CD4-positive, alpha-beta memory T cell (primary cell): Measurements from ENCODE around the gene OTOP3. TPM values are rescaled to one million over a fixed set of nuclear protein-coding genes. Genes with fewer than 3 reads are reported as not detected.
A peak's percentile ranks its signal among the peaks of the same experiment; 100 is the strongest.

Experiments used
- CTCF ChIA-PET: fragments of 350-600 bp; sonication (Branson Sonifier 250); formaldehyde crosslinking; loops from one replicate; lab custom pipeline; 2021; ENCODE audit warnings: inconsistent platforms; ENCODE audit not compliant: partially characterized antibody; lab: Charles Lee
- POLR2A ChIA-PET: fragments of 350-600 bp; sonication (Branson Sonifier 250); formaldehyde crosslinking; loops from one replicate; lab custom pipeline; 2021; ENCODE audit not compliant: partially characterized antibody; lab: Charles Lee
- DNase-seq, 5 donors: peaks; one replicate each; pipeline versions ENCODE4 v3.0.0 to v3.0.0-alpha.2; 2020 to 2022; ENCODE audit warnings: mixed read lengths in 1 of 5
- H3K27ac ChIP-seq: one replicate; pipeline ENCODE4 v1.7.0; 2013; ENCODE audit warnings: low read depth, low read length
- H3K27me3 ChIP-seq: 2 replicates; pipeline ENCODE4 v1.7.0; 2013; ENCODE audit warnings: mild to moderate bottlenecking, low read length, moderate library complexity; ENCODE audit not compliant: insufficient read depth
- H3K36me3 ChIP-seq: 2 replicates; pipeline ENCODE4 v1.7.0; 2013; ENCODE audit warnings: mild to moderate bottlenecking, low read length, moderate library complexity; ENCODE audit not compliant: insufficient read depth
- H3K4me1 ChIP-seq: 2 replicates; pipeline ENCODE4 v1.7.0; 2013; ENCODE audit warnings: mild to moderate bottlenecking, low read length, moderate library complexity; ENCODE audit not compliant: insufficient read depth
- H3K4me3 ChIP-seq, 2 donors: one replicate each; pipeline ENCODE4 v1.7.0; 2013; ENCODE audit warnings: low read length in 2 of 2, mild to moderate bottlenecking in 1 of 2
- H3K9me3 ChIP-seq, 2 donors: one replicate each; pipeline ENCODE4 v1.7.0; 2013; ENCODE audit warnings: low read length in 2 of 2, control low read depth in 1 of 2; ENCODE audit not compliant: control insufficient read depth in 1 of 2
- H3K27ac Mint-ChIP-seq, 7 donors: one replicate each; pipeline ENCODE4 v1.8.0; 2020 to 2021; ENCODE audit warnings: mixed read lengths in 7 of 7, mild to moderate bottlenecking in 6 of 7, inconsistent platforms in 3 of 7, moderate library complexity in 3 of 7
- H3K27me3 Mint-ChIP-seq, 2 donors: one replicate each; pipeline ENCODE4 v1.8.0; 2020 to 2021; ENCODE audit warnings: mixed read lengths in 2 of 2
- H3K36me3 Mint-ChIP-seq, 2 donors: one replicate each; pipeline ENCODE4 v1.8.0; 2020 to 2021; ENCODE audit warnings: mixed read lengths in 2 of 2, inconsistent platforms in 1 of 2, mild to moderate bottlenecking in 1 of 2
- H3K4me1 Mint-ChIP-seq, 4 donors: one replicate each; pipeline ENCODE4 v1.8.0; 2020 to 2021; ENCODE audit warnings: mixed read lengths in 4 of 4, mild to moderate bottlenecking in 1 of 4
- H3K4me3 Mint-ChIP-seq, 8 donors: one replicate each; pipeline ENCODE4 v1.8.0; 2020 to 2021; ENCODE audit warnings: mixed read lengths in 8 of 8, mild to moderate bottlenecking in 7 of 8, moderate library complexity in 6 of 8, inconsistent platforms in 3 of 8
- H3K9me3 Mint-ChIP-seq, 8 donors: one replicate each; pipeline ENCODE4 v1.8.0; 2020 to 2021; ENCODE audit warnings: mixed read lengths in 8 of 8, mild to moderate bottlenecking in 5 of 8, inconsistent platforms in 3 of 8, moderate library complexity in 1 of 8
- intact Hi-C: fragments of 100-400 bp; cut with micrococcal nuclease; formaldehyde crosslinking; loops from one replicate; pipeline ENCODE4 v1.15.1; 2023
- polyA plus RNA-seq, 2 donors: library from polyadenylated mRNA; unstranded; fragments of 300-500 nt; fragmentation: Illumina TruSeq; gene quantifications; one replicate each; pipeline ENCODE4 v1.2.3, GENCODE V29; 2021
- total RNA-seq, 2 experiments: library from RNA; stranded (reverse); gene quantifications; one replicate each; pipeline ENCODE4 v1.2.3, GENCODE V29; 2021

Gene OTOP3, protein sequence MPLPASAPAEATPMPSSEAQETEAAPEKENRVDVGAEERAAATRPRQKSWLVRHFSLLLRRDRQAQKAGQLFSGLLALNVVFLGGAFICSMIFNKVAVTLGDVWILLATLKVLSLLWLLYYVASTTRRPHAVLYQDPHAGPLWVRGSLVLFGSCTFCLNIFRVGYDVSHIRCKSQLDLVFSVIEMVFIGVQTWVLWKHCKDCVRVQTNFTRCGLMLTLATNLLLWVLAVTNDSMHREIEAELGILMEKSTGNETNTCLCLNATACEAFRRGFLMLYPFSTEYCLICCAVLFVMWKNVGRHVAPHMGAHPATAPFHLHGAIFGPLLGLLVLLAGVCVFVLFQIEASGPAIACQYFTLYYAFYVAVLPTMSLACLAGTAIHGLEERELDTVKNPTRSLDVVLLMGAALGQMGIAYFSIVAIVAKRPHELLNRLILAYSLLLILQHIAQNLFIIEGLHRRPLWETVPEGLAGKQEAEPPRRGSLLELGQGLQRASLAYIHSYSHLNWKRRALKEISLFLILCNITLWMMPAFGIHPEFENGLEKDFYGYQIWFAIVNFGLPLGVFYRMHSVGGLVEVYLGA
- total RNA-seq, result not detected
- not detected for polyA plus RNA-seq

DNA sequence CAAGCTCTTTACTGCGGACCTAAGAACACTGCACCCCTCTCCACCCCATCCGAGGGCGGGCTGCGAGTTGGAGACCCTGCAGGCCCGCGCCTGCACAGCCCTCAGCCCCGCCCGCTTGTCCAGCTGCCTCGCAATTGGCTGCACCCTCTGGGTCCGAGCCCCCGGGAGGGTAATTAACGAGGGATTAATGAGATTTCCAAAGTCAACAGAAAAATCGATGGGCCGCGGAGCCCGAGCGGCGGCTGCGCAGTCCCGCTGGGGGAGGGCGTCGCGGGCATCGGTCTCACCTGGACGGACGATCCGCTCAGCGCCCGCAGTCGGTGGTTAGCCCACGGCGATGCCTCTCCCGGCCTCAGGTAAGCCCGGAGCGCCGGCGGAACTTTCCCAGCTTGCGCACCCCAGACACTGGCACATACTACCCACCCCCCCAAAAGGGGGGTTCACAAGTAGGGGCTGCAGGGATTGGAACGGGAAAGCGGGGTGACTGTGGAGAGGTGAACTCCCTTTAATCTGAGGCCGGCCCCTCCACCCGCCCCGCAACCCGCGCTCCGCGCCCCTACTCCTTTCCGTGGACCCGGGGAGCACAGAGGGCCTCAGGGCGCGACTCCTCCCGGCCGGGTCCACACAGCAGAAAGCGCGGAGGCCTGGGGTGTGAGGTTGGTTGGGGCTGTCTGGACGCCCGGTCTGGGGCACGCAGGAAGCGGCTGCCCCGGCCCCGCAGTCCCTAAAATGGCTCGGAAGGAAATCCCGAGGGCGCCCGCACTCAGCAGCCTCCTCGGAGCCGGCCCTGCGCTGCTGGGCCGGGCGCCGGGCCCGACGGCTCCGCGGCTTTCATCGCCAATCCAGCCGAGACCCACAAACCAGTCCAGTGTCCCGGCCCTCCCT is at the start of gene OTOP3:
TSS of gene OTOP3 (plus strand) at position 314 of the 885 bp plus-strand sequence. CDS start at position 338, 24 bp downstream.
- Mint-ChIP-seq H3K4me3 (peak within 1 kb of the TSS in 1 of 8 donors; percentile 54), H3K36me3 (no peaks in the 10 kb centered on the region), H3K27me3 (peaks cover 43 to 54% of the 10 kb centered on the region in 2 donors), H3K27ac (no peak within 1 kb of the TSS), H3K9me3 (no peaks in the 10 kb centered on the region), H3K4me1 (peaks cover 0 to 5% (median 2%) of the 10 kb centered on the region in 4 donors)
- Histone ChIP-seq H3K4me1 (no peaks in the 10 kb centered on the region), H3K9me3 (no peaks in the 10 kb centered on the region), H3K4me3 (no peak within 1 kb of the TSS), H3K27ac (no peak within 1 kb of the TSS), H3K36me3 (no peaks in the 10 kb centered on the region), H3K27me3 (peaks cover 17% of the 10 kb centered on the region)
- no peak for DNase-seq
- intact Hi-C loops, result no loop called here
- ChIA-PET CTCF (no interaction called here), POLR2A (no interaction called here)

DNA sequence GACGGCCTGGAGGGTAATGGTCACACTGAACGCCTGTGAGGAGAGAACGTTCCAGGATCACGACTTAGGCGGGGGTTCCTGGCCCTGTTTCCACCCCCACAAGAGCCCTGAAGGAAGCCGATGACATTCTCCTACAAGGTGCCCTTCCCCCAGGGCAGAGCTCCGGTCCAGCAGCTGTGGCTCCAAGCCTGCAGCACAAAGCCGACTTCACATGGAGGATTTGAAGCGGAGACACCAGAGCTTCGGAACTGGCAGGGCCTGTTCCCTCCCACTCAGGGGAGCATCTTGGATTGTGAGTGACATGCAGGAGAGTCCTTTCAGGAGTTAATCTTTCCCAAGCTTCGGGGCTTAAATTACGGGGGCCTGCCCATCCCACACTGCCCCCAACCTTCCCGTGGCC is 47.2 kb upstream of the OTOP3 start:
- no peak overlapping the region for H3K27ac Mint-ChIP-seq
- no peaks in the 10 kb centered on the region for H3K4me1 Mint-ChIP-seq
- Histone ChIP-seq H3K36me3 (no peaks in the 10 kb centered on the region), H3K27ac (no peak overlapping the region), H3K4me1 (no peaks in the 10 kb centered on the region), H3K27me3 (no peaks in the 10 kb centered on the region), H3K4me3 (no peak overlapping the region), H3K9me3 (no peaks in the 10 kb centered on the region)
- H3K27me3 Mint-ChIP-seq, result peaks cover 17 to 22% of the 10 kb centered on the region in 2 donors
- intact Hi-C loops, result no loop called here
- peaks cover 0 to 4% (median 0%) of the 10 kb centered on the region in 8 donors for H3K9me3 Mint-ChIP-seq
- DNase-seq, result no peak
- CTCF ChIA-PET, result no interaction called here
- H3K36me3 Mint-ChIP-seq, result no peaks in the 10 kb centered on the region
- no peak overlapping the region for H3K4me3 Mint-ChIP-seq
- POLR2A ChIA-PET, result no interaction called here

DNA sequence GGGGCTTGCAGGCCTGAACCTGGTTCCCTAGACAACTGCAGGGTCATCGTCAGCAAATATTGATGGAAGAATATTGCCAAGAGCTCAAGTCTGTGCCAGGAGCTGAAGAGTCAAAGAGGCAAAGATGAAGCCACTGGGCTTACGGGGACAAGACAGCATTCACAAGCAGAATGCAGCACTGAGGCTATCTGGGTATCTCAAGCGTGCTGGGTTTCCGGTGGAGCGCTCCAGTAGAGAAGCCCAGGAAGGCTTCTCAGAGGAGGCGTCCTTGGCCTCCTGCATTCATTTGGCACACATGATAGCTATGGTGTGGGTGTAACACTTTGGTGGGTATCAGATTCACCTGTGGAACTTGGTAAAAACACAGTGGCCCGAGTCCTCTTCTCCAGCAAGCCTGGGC is 45.1 kb upstream of the OTOP3 start:
- H3K27me3 ChIP-seq, result peaks cover 9% of the 10 kb centered on the region
- Mint-ChIP-seq H3K9me3 (peaks cover 0 to 4% (median 0%) of the 10 kb centered on the region in 8 donors), H3K4me3 (no peak overlapping the region), H3K27me3 (peaks cover 28 to 33% of the 10 kb centered on the region in 2 donors), H3K27ac (peak overlapping the region in 1 of 7 donors; percentile 82), H3K4me1 (peaks cover 2 to 5% (median 3%) of the 10 kb centered on the region in 4 donors), H3K36me3 (no peaks in the 10 kb centered on the region)
- H3K4me3 ChIP-seq, result no peak overlapping the region
- ChIA-PET POLR2A (no interaction called here), CTCF (interaction anchor here (1.2 kb wide), 1 partner anchor 17 kb away, joined by 3 read pairs; the partner anchor contains the start of gene FDXR)
- H3K27ac ChIP-seq, result no peak overlapping the region
- H3K4me1 ChIP-seq, result no peaks in the 10 kb centered on the region
- no peak for DNase-seq
- H3K36me3 ChIP-seq, result no peaks in the 10 kb centered on the region
- intact Hi-C loops, result no loop called here
- no peaks in the 10 kb centered on the region for H3K9me3 ChIP-seq

DNA sequence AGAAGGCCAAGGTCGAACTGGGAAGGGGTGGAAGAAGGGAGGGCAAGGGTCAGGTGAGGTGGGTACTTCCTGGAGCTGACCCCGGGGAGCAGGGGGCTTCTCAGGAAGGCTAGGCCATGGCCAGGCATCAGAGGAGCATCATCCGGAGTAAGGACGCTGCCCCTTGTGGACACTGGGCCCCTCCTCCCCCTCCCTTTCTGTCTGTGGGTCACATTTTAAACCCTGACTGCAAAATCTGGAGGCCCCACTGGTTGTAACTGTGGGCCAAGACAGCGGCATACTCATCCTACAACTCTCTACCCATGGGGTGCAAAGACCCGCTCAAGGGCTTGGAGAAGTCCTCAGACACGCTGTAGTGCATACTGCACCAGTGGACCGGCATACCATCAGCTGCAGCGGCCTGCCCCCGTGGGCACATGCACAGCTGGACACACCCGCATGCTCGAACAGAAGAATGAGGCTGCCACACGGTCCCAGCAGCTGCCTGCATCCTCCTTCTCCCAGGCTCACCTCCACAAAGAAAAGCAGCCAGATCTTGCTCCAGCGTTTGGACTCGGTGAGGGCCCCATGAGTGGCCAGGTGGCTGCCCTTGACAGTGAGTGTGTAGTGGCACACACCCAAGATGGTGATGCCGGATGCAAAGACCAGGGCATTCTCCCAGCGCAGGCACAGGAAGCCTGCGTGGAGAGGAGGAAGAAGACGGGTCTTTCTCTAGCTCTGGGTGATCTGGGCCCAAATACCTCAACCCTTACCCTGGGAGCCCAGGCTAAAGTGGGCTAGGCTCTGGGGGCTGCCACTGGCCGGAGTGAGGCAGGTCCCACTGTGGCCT is 43.5 kb upstream of the OTOP3 start:
- Mint-ChIP-seq H3K9me3 (peaks cover 0 to 2% (median 0%) of the 10 kb centered on the region in 8 donors), H3K4me3 (peak overlapping the region in 2 of 8 donors; percentile 22 to 52), H3K36me3 (no peaks in the 10 kb centered on the region), H3K4me1 (peaks cover 2 to 5% (median 3%) of the 10 kb centered on the region in 4 donors), H3K27ac (peak overlapping the region in 1 of 7 donors; percentile 41), H3K27me3 (peaks cover 28 to 37% of the 10 kb centered on the region in 2 donors)
- H3K9me3 ChIP-seq, result no peaks in the 10 kb centered on the region
- H3K36me3 ChIP-seq, result no peaks in the 10 kb centered on the region
- H3K4me3 ChIP-seq, result no peak overlapping the region
- CTCF ChIA-PET, result no interaction called here
- POLR2A ChIA-PET, result no interaction called here
- no peak overlapping the region for H3K27ac ChIP-seq
- intact Hi-C loops, result no loop called here
- peaks cover 9% of the 10 kb centered on the region for H3K27me3 ChIP-seq
- no peak for DNase-seq
- H3K4me1 ChIP-seq, result no peaks in the 10 kb centered on the region

DNA sequence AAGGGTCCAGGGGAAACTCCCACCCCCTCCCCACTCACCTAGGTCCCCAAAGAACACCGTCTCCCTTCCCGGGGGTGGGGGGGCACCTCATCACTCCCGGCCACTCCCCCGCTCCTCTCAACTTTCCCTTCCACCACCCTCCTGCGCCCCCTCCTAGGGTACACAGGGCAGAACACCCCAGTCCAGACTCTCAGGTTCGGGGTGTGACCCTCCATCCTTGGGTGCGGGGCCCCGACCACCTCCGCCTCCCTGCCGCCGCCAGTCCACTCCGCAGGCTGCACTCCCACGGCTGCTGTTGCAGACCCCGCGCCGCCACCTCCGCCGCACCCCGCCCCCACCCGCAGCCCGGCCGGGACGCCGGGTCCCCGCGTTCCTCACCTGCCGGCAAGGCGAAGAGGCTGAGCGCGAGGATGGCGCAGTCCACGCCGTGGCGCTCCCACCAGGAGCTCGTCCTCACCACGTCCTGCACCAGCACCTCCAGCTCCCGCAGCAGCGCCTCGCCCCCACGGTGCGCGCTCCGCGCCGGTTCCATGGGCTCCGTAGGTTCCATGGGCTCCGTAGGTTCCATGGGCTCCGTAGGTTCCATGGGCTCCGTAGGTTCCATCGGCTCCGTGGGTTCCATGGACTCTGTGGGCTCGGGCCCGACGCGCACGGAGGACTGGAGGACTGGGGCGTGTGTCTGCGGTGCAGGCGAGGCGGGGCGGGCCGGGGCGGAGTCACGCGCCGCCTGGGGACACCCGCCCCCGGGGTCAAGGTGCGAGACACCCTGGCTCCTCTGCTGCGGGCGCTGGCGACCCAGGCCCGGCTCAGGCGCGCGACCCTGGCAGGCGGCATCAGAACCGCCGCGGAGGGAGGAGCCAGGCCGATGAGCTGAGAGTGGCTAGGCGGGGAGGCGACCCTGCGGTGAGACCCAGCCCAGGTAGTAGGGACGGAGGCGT is 42.5 kb upstream of the OTOP3 start, which contains the start of gene FADS6:
TSS of gene FADS6 (minus strand) at position 660 of the 938 bp plus-strand sequence. CDS start at position 622, 38 bp downstream.
- CTCF ChIA-PET, result no interaction called here
- H3K9me3 ChIP-seq, result no peaks in the 10 kb centered on the region
- Mint-ChIP-seq H3K36me3 (no peaks in the 10 kb centered on the region), H3K27me3 (peaks cover 29 to 35% of the 10 kb centered on the region in 2 donors), H3K9me3 (peaks cover 0 to 2% (median 0%) of the 10 kb centered on the region in 8 donors), H3K27ac (peak within 1 kb of the TSS in 1 of 7 donors; percentile 42), H3K4me3 (peak within 1 kb of the TSS; percentile 58 to 84 (median 75)), H3K4me1 (peaks cover 2 to 5% (median 3%) of the 10 kb centered on the region in 4 donors)
- peak within 1 kb of the TSS in 1 of 2 donors; percentile 19 for H3K4me3 ChIP-seq
- POLR2A ChIA-PET, result interaction anchor here (0.6 kb wide), 1 partner anchor 11 kb away, joined by 3 read pairs; no protein-coding TSS in a partner anchor
- peaks cover 9% of the 10 kb centered on the region for H3K27me3 ChIP-seq
- peak in 2 of 5 donors; percentile 6 to 10 for DNase-seq
- no peaks in the 10 kb centered on the region for H3K4me1 ChIP-seq
- H3K36me3 ChIP-seq, result no peaks in the 10 kb centered on the region
- intact Hi-C loops, result no loop called here
- no peak within 1 kb of the TSS for H3K27ac ChIP-seq
